H1 (cell line): ENCODE measurements around the gene GH1. TPM values are rescaled to one million over a fixed set of nuclear protein-coding genes. Genes with fewer than 3 reads are reported as not detected.

ENCODE experiments used
- CTCF ChIA-PET: fragments of 300-600 bp; sonication (Branson Sonifier 250); formaldehyde crosslinking; loops from one replicate; lab custom pipeline; 2021; ENCODE audit not compliant: partially characterized antibody; lab: Charles Lee
- POLR2A ChIA-PET: fragments of 300-600 bp; sonication (Branson Sonifier 250); formaldehyde crosslinking; loops from one replicate; lab custom pipeline; 2021; ENCODE audit warnings: inconsistent platforms; ENCODE audit not compliant: partially characterized antibody; lab: Charles Lee
- DNase-seq, 2 experiments: peaks; one replicate each; pipeline versions ENCODE4 v3.0.0 to v3.0.0-alpha.2; 2010 to 2022; ENCODE audit warnings: low spot score in 2 of 2, low read depth in 1 of 2, mixed read lengths in 1 of 2
- FAIRE-seq: peaks from 2 replicates; lab custom pipeline; 2011; peaks lifted over from hg19 to GRCh38; lab: Jason Lieb, UNC
- H2AFZ ChIP-seq: 2 replicates; pipeline ENCODE4 v1.8.1; 2012; ENCODE audit warnings: low read length, inconsistent platforms
- H2AK5ac ChIP-seq: 2 replicates; pipeline ENCODE4 v1.6.1; 2013; ENCODE audit warnings: low read depth, low read length
- H2BK120ac ChIP-seq: replicated peaks from 2 replicates; pipeline ENCODE3; 2013; ENCODE audit warnings: low read depth, low read length, inconsistent platforms
- H2BK12ac ChIP-seq: 2 replicates; pipeline ENCODE4 v1.6.1; 2013; ENCODE audit warnings: low read depth, low read length
- H2BK15ac ChIP-seq: 2 replicates; pipeline ENCODE4 v1.6.1; 2013; ENCODE audit warnings: low read length
- H2BK20ac ChIP-seq: 2 replicates; pipeline ENCODE4 v1.6.1; 2013; ENCODE audit warnings: low read length
- H2BK5ac ChIP-seq: 2 replicates; pipeline ENCODE4 v1.6.1; 2013; ENCODE audit warnings: low read depth, low read length
- H3K14ac ChIP-seq: 2 replicates; pipeline ENCODE4 v1.6.1; 2013; ENCODE audit warnings: inconsistent platforms; ENCODE audit not compliant: insufficient read length
- H3K18ac ChIP-seq: 2 replicates; pipeline ENCODE4 v1.6.1; 2013; ENCODE audit warnings: low read length; ENCODE audit errors: extremely low read depth
- H3K23ac ChIP-seq: 2 replicates; pipeline ENCODE4 v1.6.1; 2013; ENCODE audit warnings: inconsistent platforms; ENCODE audit not compliant: insufficient read length
- H3K23me2 ChIP-seq: 2 replicates; pipeline ENCODE4 v1.6.1; 2013; ENCODE audit warnings: low read depth, low read length
- H3K27ac ChIP-seq: 2 replicates; pipeline ENCODE4 v1.6.1; 2011; ENCODE audit warnings: low read depth, low read length, inconsistent platforms
- H3K27me3 ChIP-seq, 4 experiments: replicated peaks in 1 of 4; 1 replicate in 1 of 4; 2 replicates in 3 of 4; pipeline versions ENCODE4 v1.6.1 to v1.8.1; 2011 to 2013; ENCODE audit warnings: low read length in 3 of 4, mild to moderate bottlenecking in 3 of 4, inconsistent platforms in 2 of 4, mixed read lengths in 2 of 4, moderate library complexity in 1 of 4; ENCODE audit not compliant: control insufficient read depth in 3 of 4, insufficient read depth in 3 of 4; ENCODE audit errors: extremely low read depth in 1 of 4
- H3K36me3 ChIP-seq, 4 experiments: 2 replicates each; pipeline versions ENCODE4 v1.6.1 to v1.8.1; 2011 to 2013; ENCODE audit warnings: mild to moderate bottlenecking in 4 of 4, low read length in 3 of 4, moderate library complexity in 2 of 4, control low read depth in 1 of 4, inconsistent platforms in 1 of 4; ENCODE audit not compliant: insufficient read depth in 4 of 4, control insufficient read depth in 2 of 4
- H3K4ac ChIP-seq: replicated peaks from 2 replicates; pipeline ENCODE3; 2013; ENCODE audit warnings: low read length, low read depth, mixed read lengths, inconsistent platforms; ENCODE audit not compliant: insufficient read length
- H3K4me1 ChIP-seq, 4 experiments: replicated peaks in 1 of 4; 1 replicate in 1 of 4; 2 replicates in 3 of 4; pipeline versions ENCODE4 v1.6.1 to v1.8.1; 2011 to 2013; ENCODE audit warnings: low read length in 3 of 4, inconsistent platforms in 2 of 4, mixed read lengths in 1 of 4; ENCODE audit not compliant: insufficient read depth in 4 of 4, control insufficient read depth in 3 of 4
- H3K4me2 ChIP-seq, 2 experiments: 2 replicates each; pipeline versions ENCODE4 v1.6.1 to v1.8.1; 2011 to 2013; ENCODE audit warnings: low read depth in 2 of 2, low read length in 2 of 2, control low read depth in 1 of 2, inconsistent platforms in 1 of 2, mild to moderate bottlenecking in 1 of 2; ENCODE audit not compliant: insufficient read depth in 1 of 2
- H3K4me3 ChIP-seq, 4 experiments: fragments of 200-600, 300-600 bp in 1 of 4; sonication (generic), shearing (Covaris generic), sonication (Bioruptor Twin) in 1 of 4; 2 replicates each; pipeline versions ENCODE4 v1.5.1 to v1.8.1; 2011 to 2016; ENCODE audit warnings: low read length in 4 of 4, low read depth in 3 of 4, control low read depth in 2 of 4, inconsistent platforms in 2 of 4, mild to moderate bottlenecking in 2 of 4, mixed read lengths in 1 of 4, moderate library complexity in 1 of 4; ENCODE audit not compliant: insufficient read depth in 2 of 4; ENCODE audit errors: extremely low read depth in 1 of 4
- H3K56ac ChIP-seq: replicated peaks from 2 replicates; pipeline ENCODE3; 2013; ENCODE audit warnings: low read depth, mild to moderate bottlenecking, mixed read lengths, low read length, inconsistent platforms; ENCODE audit not compliant: insufficient read length
- H3K79me1 ChIP-seq: 2 replicates; pipeline ENCODE4 v1.6.1; 2013; ENCODE audit warnings: low read depth, low read length, control low read depth
- H3K79me2 ChIP-seq, 2 experiments: 2 replicates each; pipeline versions ENCODE4 v1.6.1 to v1.8.1; 2012 to 2013; ENCODE audit warnings: low read length in 2 of 2, mild to moderate bottlenecking in 2 of 2, inconsistent platforms in 1 of 2; ENCODE audit not compliant: insufficient read depth in 2 of 2, control insufficient read depth in 1 of 2
- H3K9ac ChIP-seq, 4 experiments: replicated peaks in 1 of 4; 1 replicate in 1 of 4; 2 replicates in 3 of 4; pipeline versions ENCODE4 v1.6.1 to v1.8.1; 2011 to 2013; ENCODE audit warnings: low read depth in 3 of 4, low read length in 3 of 4, control low read depth in 2 of 4, mild to moderate bottlenecking in 2 of 4, moderate library complexity in 2 of 4, inconsistent platforms in 1 of 4; ENCODE audit errors: extremely low read depth in 1 of 4
- H3K9me3 ChIP-seq, 2 experiments: 2 replicates each; pipeline versions ENCODE4 v1.6.1 to v1.8.1; 2012 to 2013; ENCODE audit warnings: mild to moderate bottlenecking in 2 of 2, moderate library complexity in 2 of 2, control low read depth in 1 of 2, inconsistent platforms in 1 of 2, low read depth in 1 of 2, low read length in 1 of 2, mixed read lengths in 1 of 2; ENCODE audit not compliant: insufficient read depth in 2 of 2
- H4K20me1 ChIP-seq, 2 experiments: replicated peaks in 1 of 2; 2 replicates each; pipeline versions ENCODE3 to v1.8.1; 2011 to 2013; ENCODE audit warnings: inconsistent platforms in 2 of 2, low read length in 2 of 2, mild to moderate bottlenecking in 1 of 2; ENCODE audit not compliant: insufficient read depth in 2 of 2, control insufficient read depth in 1 of 2
- H4K5ac ChIP-seq: 2 replicates; pipeline ENCODE4 v1.6.1; 2013; ENCODE audit warnings: low read length, low read depth, mixed read lengths, inconsistent platforms; ENCODE audit not compliant: insufficient read length
- H4K8ac ChIP-seq: 2 replicates; pipeline ENCODE4 v1.8.0; 2013; ENCODE audit warnings: mild to moderate bottlenecking, moderate library complexity, low read length, inconsistent platforms; ENCODE audit not compliant: insufficient read depth; ENCODE audit errors: extremely low read depth
- H4K91ac ChIP-seq: replicated peaks from 2 replicates; pipeline ENCODE3; 2013; ENCODE audit warnings: low read length, mixed read lengths, inconsistent platforms; ENCODE audit not compliant: insufficient read length
- SUZ12 ChIP-seq: fragments of 200-600 bp; sonication (generic); IDR thresholded peaks from 2 replicates; pipeline ENCODE4 v1.6.1; 2012; ENCODE audit warnings: mild to moderate bottlenecking, inconsistent platforms, low read length, moderate library complexity, mixed read lengths
- WGBS, 2 experiments: shearing (Covaris generic) in 1 of 2; methylation state at CpG; one replicate each; pipeline versions ENCODE4 v1.1.6 to v1.1.7; 2013 to 2015; ENCODE audit warnings: low lambda C conversion rate in 2 of 2, mixed read lengths in 2 of 2, inconsistent platforms in 1 of 2, low coverage in 1 of 2, missing lambda C conversion rate in 1 of 2; ENCODE audit not compliant: insufficient replicate concordance in 2 of 2, insufficient coverage in 1 of 2, insufficient read length in 1 of 2; ENCODE audit errors: extremely low coverage in 1 of 2, missing lambda C conversion rate in 1 of 2; 5-methylcytosine and 5-hydroxymethylcytosine counted together
- polyA plus RNA-seq, 7 experiments: library from polyadenylated mRNA; depleted of rRNA in 3 of 7; stranded (reverse) in 5 of 7; unstranded in 2 of 7; fragments of >200 nt in 5 of 7; fragments of 200-250 nt in 2 of 7; gene quantifications; 1 replicate in 5 of 7; 2 replicates in 1 of 7; 4 replicates in 1 of 7; pipeline versions ENCODE4 v1.2.1 to v1.2.3, GENCODE V29; 2011 to 2013; ENCODE audit warnings: missing spikeins in 2 of 7, mixed read lengths in 2 of 7
- total RNA-seq: library from RNA; stranded (reverse); fragmentation: NEBNext Ultra II Directional; extraction: Animal tissue kit (Norgen Biotek cat#: 25700); gene quantifications from 2 replicates; pipeline ENCODE4 v1.2.1, GENCODE V29; 2021
- TF ChIP-seq, protein P1 (sequence below): IDR thresholded peaks from 2 replicates; pipeline ENCODE4 v1.6.1; 2011; ENCODE audit warnings: low read depth, mild to moderate bottlenecking, low read length; ENCODE audit not compliant: insufficient read depth

Gene GH1
- total and polyA plus RNA-seq, 2 of the 8 experiments (the other 6 are each of a cell fraction or from before 2014, with no cell fraction given): 0.41 TPM; not detected in 1

DNA sequence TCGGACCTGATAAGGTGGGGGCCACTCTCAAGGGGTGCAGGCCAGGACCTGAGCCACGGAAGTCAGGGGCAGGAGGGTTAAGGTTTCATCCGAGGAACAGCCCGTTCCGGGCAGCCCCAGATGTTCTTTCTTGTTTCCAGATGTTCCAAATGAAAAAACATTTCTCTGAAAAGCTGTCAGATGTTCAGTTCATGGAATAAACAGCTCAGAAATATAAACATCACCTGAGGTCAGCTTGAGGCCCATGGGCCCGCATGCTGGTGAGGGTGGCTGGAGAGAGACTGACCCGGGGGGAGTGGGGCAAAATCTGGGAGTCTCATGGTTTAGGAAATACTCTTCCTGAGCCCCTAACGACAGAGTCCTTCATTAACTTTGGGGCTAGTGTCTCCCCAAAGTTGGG lies 15.0 kb upstream of the GH1 start:
- FAIRE-seq: no peak
- POLR2A ChIA-PET: interaction anchor here (1.1 kb wide), 1 partner anchor 71 kb away, joined by 3 read pairs; no protein-coding TSS in a partner anchor
- CTCF ChIA-PET: interaction anchor here (1.1 to 11.4 kb wide), 8 partner anchors 13 to 92 kb away, joined by 3 to 164 read pairs (median 12); partner anchors contain the start of genes CSHL1, GH1 and GH2

More for the DNA sequence above, 15.0 kb upstream of the GH1 start:
- H3K27ac ChIP-seq: no peak overlapping the region
- H3K9ac ChIP-seq: no peak overlapping the region
- no peak overlapping the region for H4K5ac ChIP-seq
- no peak overlapping the region for H2BK120ac ChIP-seq
- H3K23me2 ChIP-seq: no peaks in the 10 kb centered on the region
- no peak for DNase-seq
- H2AK5ac ChIP-seq: peak overlapping the region; percentile 39; the same call in 1 of the 2 replicates
- H2BK5ac ChIP-seq: no peak overlapping the region
- no peak overlapping the region for H3K23ac ChIP-seq
- H2AFZ ChIP-seq: no peak overlapping the region
- no peaks in the 10 kb centered on the region for H3K79me2 ChIP-seq
- no peaks in the 10 kb centered on the region for H4K20me1 ChIP-seq
- WGBS, 2 experiments: 86% methylated on average over 8 of the region's 8 CpGs; no CpG with 5 or more reads in 1 of the 2 experiments
- H2BK12ac ChIP-seq: no peak overlapping the region
- no peak overlapping the region for H3K4ac ChIP-seq
- no peak overlapping the region for H2BK20ac ChIP-seq
- H4K8ac ChIP-seq: no peak overlapping the region
- H3K27me3 ChIP-seq: no peaks in the 10 kb centered on the region
- no peak overlapping the region for H3K56ac ChIP-seq
- H3K18ac ChIP-seq: no peak overlapping the region; the same call in 1 of the 2 replicates
- no peak overlapping the region for H4K91ac ChIP-seq
- H3K14ac ChIP-seq: no peak overlapping the region
- H3K4me1 ChIP-seq: peaks cover 0 to 18% (median 12%) of the 10 kb centered on the region in 4 experiments; a peak in 6 of 7 replicates
- H3K4me2 ChIP-seq: no peak overlapping the region
- H2BK15ac ChIP-seq: peak overlapping the region; percentile 29; the same call in 1 of the 2 replicates
- TF ChIP-seq SUZ12: no peak
- TF ChIP-seq, protein P1, sequence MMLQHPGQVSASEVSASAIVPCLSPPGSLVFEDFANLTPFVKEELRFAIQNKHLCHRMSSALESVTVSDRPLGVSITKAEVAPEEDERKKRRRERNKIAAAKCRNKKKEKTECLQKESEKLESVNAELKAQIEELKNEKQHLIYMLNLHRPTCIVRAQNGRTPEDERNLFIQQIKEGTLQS: no peak
- H3K9me3 ChIP-seq: no peaks in the 10 kb centered on the region
- no peak overlapping the region for H3K4me3 ChIP-seq
- no peaks in the 10 kb centered on the region for H3K79me1 ChIP-seq
- no peaks in the 10 kb centered on the region for H3K36me3 ChIP-seq
